Measurements from ENCODE around the gene SETD9.

Gene SETD9

DNA sequence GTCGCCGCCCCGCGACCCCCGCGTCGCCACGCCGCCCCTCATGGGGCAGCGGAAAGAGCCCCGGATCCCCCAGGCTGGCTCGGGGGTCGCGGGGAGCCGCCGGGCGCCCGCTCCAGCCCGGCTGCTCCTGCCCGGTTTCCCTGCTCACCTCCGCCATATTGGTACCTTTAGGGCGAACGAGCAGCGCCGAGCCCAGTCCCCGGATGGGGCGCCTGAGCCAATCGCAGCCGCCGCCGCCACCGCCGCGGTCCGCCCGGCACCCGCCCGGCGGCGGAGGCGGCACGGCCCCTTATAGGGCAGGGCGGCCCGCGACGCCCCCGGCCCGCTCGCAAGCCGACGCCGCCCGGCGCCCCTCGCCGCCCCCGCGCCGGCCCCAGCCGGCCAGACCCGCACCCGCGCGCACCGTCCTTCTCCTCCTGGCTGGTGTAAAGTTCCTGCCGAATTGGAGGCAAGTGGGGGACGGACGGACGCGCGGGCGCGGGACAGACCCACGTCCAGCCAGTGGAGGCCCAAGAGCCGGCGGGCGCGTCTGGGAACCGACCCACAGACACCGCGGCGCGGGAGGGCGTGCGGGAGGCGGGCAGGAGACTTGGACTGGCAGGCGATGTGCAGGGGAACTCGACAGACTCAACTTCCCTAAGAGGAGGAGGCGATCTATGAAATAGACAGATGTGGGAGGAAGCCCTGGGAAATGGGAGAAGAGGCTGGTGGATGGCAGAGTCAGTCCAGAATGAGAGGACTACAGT lies 42.7 kb downstream of the SETD9 start, which contains the start of gene MIER3:
MIER3 (minus strand) TSS at position 178 of the 746 bp plus-strand sequence; CDS start at position 157, 21 bp downstream.
- peak within 1 kb of the TSS; percentile 58 for H3K4me3 ChIP-seq (ENCODE audit: low read depth, low read length)
- TF ChIP-seq, protein P1, sequence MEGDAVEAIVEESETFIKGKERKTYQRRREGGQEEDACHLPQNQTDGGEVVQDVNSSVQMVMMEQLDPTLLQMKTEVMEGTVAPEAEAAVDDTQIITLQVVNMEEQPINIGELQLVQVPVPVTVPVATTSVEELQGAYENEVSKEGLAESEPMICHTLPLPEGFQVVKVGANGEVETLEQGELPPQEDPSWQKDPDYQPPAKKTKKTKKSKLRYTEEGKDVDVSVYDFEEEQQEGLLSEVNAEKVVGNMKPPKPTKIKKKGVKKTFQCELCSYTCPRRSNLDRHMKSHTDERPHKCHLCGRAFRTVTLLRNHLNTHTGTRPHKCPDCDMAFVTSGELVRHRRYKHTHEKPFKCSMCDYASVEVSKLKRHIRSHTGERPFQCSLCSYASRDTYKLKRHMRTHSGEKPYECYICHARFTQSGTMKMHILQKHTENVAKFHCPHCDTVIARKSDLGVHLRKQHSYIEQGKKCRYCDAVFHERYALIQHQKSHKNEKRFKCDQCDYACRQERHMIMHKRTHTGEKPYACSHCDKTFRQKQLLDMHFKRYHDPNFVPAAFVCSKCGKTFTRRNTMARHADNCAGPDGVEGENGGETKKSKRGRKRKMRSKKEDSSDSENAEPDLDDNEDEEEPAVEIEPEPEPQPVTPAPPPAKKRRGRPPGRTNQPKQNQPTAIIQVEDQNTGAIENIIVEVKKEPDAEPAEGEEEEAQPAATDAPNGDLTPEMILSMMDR (conservative IDR thresholded peaks at IDR 0.05; ENCODE audit: low read depth, low read length): no peak
- DNase-seq (ENCODE audit: low read depth): peak; percentile 74

GRCh38 chr5:56954262-56954661 lies 44.9 kb downstream of the SETD9 start:
- TF ChIP-seq, protein P1 (conservative IDR thresholded peaks at IDR 0.05; ENCODE audit: low read depth, low read length): no peak
- no peak overlapping the region for H3K4me3 ChIP-seq (ENCODE audit: low read depth, low read length)
- DNase-seq (ENCODE audit: low read depth): no peak

DNA sequence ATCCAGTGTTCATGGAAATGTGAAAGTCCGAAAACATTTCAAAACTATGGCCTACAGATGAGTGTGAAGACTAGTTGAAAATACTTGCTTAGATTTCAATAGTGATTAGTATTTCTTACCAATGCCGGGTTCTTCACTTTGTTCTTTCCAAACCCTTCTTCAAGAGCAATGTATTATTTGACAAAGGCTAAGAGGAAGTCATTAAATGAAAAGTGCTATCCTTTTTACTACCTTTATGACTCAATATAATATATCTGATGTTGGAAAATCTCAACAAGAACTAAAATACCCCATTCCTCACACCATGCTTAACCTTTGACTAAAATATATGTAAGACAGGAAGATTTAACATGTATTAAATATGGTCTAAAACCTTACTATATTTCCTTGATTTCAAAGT lies 49.2 kb downstream of the SETD9 start:
- TF ChIP-seq, protein P1 (conservative IDR thresholded peaks at IDR 0.05; ENCODE audit: low read depth, low read length): no peak
- no peak overlapping the region for H3K4me3 ChIP-seq (ENCODE audit: low read depth, low read length)

DNA sequence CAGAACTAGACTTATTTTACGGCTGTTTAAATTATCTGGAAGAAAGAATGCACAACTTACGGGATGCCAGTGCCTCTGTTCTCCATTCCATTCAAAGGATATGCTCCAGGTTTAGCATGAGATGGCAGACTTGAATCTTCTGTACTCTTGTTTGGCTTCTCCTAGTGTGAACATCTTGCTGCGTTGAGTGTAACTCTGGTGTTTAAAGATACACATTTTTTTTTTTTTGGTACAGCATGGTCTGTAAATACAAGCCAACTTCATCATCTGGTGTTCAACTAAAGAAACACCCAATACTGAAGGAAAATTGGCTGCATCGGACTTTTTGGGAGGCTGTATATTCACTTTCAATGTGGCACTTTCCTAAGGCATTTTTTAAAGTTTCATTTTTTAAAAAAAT lies 49.9 kb downstream of the SETD9 start:
- no peak overlapping the region for H3K4me3 ChIP-seq (ENCODE audit: low read depth, low read length)
- no peak for DNase-seq (ENCODE audit: low read depth)
- TF ChIP-seq, protein P1 (conservative IDR thresholded peaks at IDR 0.05; ENCODE audit: low read depth, low read length): no peak

More for the DNA sequence above, 49.2 kb downstream of the SETD9 start:
- DNase-seq (ENCODE audit: low read depth): no peak

- DNase-seq (ENCODE audit: low read depth): no peak
- TF ChIP-seq, protein P1 (conservative IDR thresholded peaks at IDR 0.05; ENCODE audit: low read depth, low read length): no peak
- no peak overlapping the region for H3K4me3 ChIP-seq (ENCODE audit: low read depth, low read length)
Observed at GRCh38 chr5:56961746-56962145, 52.4 kb downstream of the SETD9 start.

DNA sequence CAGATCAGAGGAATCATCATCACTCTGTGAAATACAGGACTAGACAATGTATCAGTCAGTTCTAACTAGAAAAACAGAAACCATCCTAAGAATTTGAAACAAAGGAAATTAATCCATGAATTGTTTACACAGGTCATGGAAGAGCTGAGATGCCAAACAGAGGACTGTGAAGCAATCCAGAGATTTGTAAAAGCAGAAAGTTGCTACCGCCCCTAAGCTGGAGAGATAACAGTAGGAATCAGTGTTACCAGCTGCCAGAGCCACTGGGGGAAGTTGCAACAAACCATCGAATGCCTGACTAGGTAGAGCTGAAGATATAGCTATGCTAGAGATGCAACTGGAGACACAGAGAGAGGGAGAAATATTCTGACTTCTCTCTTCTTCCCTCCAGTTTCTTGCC lies 52.9 kb downstream of the SETD9 start:
- TF ChIP-seq, protein P1 (conservative IDR thresholded peaks at IDR 0.05; ENCODE audit: low read depth, low read length): no peak
- peak; percentile 4 for DNase-seq (ENCODE audit: low read depth)
- no peak overlapping the region for H3K4me3 ChIP-seq (ENCODE audit: low read depth, low read length)

DNA sequence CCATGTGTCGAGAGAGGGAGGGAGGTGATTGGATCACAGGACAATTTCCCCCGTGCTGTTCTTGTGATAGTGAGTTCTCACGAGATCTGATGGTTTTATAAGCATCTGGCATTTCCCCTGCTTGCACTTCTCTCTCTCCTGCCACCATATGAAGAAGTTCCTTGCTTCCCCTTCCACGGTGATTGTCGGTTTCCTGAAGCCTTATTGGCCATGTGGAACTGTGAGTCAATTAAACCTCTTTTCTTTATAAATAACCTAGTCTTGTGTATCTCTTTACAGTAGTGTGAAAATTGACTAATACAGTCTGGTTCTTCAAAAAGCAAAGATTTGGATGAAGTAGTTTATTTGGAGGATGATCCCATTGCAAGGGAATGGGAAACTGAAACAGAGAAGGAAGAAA lies 53.9 kb downstream of the SETD9 start:
- H3K4me3 ChIP-seq (ENCODE audit: low read depth, low read length): no peak overlapping the region
- DNase-seq (ENCODE audit: low read depth): no peak
- TF ChIP-seq, protein P1 (conservative IDR thresholded peaks at IDR 0.05; ENCODE audit: low read depth, low read length): no peak
